WI38 (cell line): ENCODE results near the gene CERCAM.

Experiments used
- H3K4me3 ChIP-seq: 2 replicates; pipeline ENCODE4 v1.5.1; 2011; ENCODE audit warnings: low read depth, mild to moderate bottlenecking, control low read depth, low read length
- CTCF ChIP-seq: IDR thresholded peaks from 2 replicates; pipeline ENCODE4 v1.5.1; 2012; ENCODE audit warnings: low read depth, mild to moderate bottlenecking, control low read depth, low read length

Gene CERCAM

GRCh38 chr9:128383007-128383753, 37.5 kb upstream of the CERCAM start:
- no peak overlapping the region for H3K4me3 ChIP-seq
- no peak for TF ChIP-seq CTCF

GRCh38 chr9:128383791-128384190, 36.9 kb upstream of the CERCAM start:
- no peak for TF ChIP-seq CTCF
- no peak overlapping the region for H3K4me3 ChIP-seq

- H3K4me3 ChIP-seq = no peak overlapping the region
- TF ChIP-seq CTCF = no peak
Observed at GRCh38 chr9:128384801-128385495, 35.7 kb upstream of the CERCAM start.

GRCh38 chr9:128385496-128386460, 34.9 kb upstream of the CERCAM start:
- no peak overlapping the region for H3K4me3 ChIP-seq
- TF ChIP-seq CTCF = no peak

GRCh38 chr9:128388150-128388549, 32.5 kb upstream of the CERCAM start:
- no peak for TF ChIP-seq CTCF
- H3K4me3 ChIP-seq = no peak overlapping the region

- no peak for TF ChIP-seq CTCF
Observed at GRCh38 chr9:128389395-128390149, 31.1 kb upstream of the CERCAM start.

More at GRCh38 chr9:128389395-128390149, 31.1 kb upstream of the CERCAM start:
- H3K4me3 ChIP-seq = no peak overlapping the region
